GM12873 (cell line): ENCODE measurements around the gene TRAPPC2B.

ENCODE experiments used
- CTCF ChIP-seq: IDR thresholded peaks from 2 replicates; pipeline ENCODE4 v1.5.1; 2012; ENCODE audit warnings: low read depth, mild to moderate bottlenecking, moderate library complexity, low read length, control low read depth; ENCODE audit not compliant: insufficient read depth; ENCODE audit errors: missing control alignments

The TRAPPC2B gene

GRCh38 chr19:57324992-57325391 lies 38.4 kb upstream of the TRAPPC2B start:
- TF ChIP-seq CTCF, result no peak

GRCh38 chr19:57327993-57328392 lies 35.4 kb upstream of the TRAPPC2B start:
- no peak for TF ChIP-seq CTCF

GRCh38 chr19:57334191-57334590 lies 29.2 kb upstream of the TRAPPC2B start:
- no peak for TF ChIP-seq CTCF

GRCh38 chr19:57338877-57339276 lies 24.5 kb upstream of the TRAPPC2B start:
- TF ChIP-seq CTCF, result no peak

GRCh38 chr19:57342582-57342981 lies 20.8 kb upstream of the TRAPPC2B start:
- TF ChIP-seq CTCF, result no peak

GRCh38 chr19:57348136-57348535 lies 15.2 kb upstream of the TRAPPC2B start:
- TF ChIP-seq CTCF, result no peak

- no peak for TF ChIP-seq CTCF
Observed at GRCh38 chr19:57350877-57351805, 12.2 kb upstream of the TRAPPC2B start, which contains the start of gene ZNF304. TSS of gene ZNF304 (plus strand) at chr19:57351271. CDS start at chr19:57351665, 394 bp downstream.
